Measurements from ENCODE around the gene SLC16A4.

Gene SLC16A4

GRCh38 chr1:110335265-110335664 is 55.6 kb downstream of the SLC16A4 start:
- no peak for DNase-seq (ENCODE audit: low spot score)
- FAIRE-seq, result no peak

GRCh38 chr1:110328700-110329099 is 62.1 kb downstream of the SLC16A4 start:
- DNase-seq (ENCODE audit: low spot score), result no peak
- no peak for FAIRE-seq

GRCh38 chr1:110328274-110328673 is 62.6 kb downstream of the SLC16A4 start:
- no peak for FAIRE-seq
- no peak for DNase-seq (ENCODE audit: low spot score)

- FAIRE-seq (no peak), DNase-seq (ENCODE audit: low spot score) (no peak)
Observed at GRCh38 chr1:110326826-110327225, 64.0 kb downstream of the SLC16A4 start.

- DNase-seq (ENCODE audit: low spot score), result no peak
- no peak for FAIRE-seq
Observed at GRCh38 chr1:110324667-110325066, 66.2 kb downstream of the SLC16A4 start.

- DNase-seq (ENCODE audit: low spot score) (no peak), FAIRE-seq (no peak)
Observed at GRCh38 chr1:110321846-110322245, 69.0 kb downstream of the SLC16A4 start.

GRCh38 chr1:110321045-110321444 is 69.8 kb downstream of the SLC16A4 start:
- no peak for DNase-seq (ENCODE audit: low spot score)
- no peak for FAIRE-seq

GRCh38 chr1:110320168-110320518 is 70.7 kb downstream of the SLC16A4 start:
- no peak for DNase-seq (ENCODE audit: low spot score)
- FAIRE-seq, result no peak

GRCh38 chr1:110319332-110320167 is 71.3 kb downstream of the SLC16A4 start:
- FAIRE-seq, result no peak

GRCh38 chr1:110318046-110318445 is 72.8 kb downstream of the SLC16A4 start:
- FAIRE-seq (no peak), DNase-seq (ENCODE audit: low spot score) (no peak)

More at GRCh38 chr1:110319332-110320167, 71.3 kb downstream of the SLC16A4 start:
- DNase-seq (ENCODE audit: low spot score), result no peak

- DNase-seq (ENCODE audit: low spot score), result no peak
- FAIRE-seq, result no peak
Observed at GRCh38 chr1:110316735-110317134, 74.1 kb downstream of the SLC16A4 start.

Data from urothelium cell line (cell line).